Memory B cell (primary cell): ENCODE results near the gene E2F2.

Experiments
- ATAC-seq: fragments of 150-1000 bp; cut with Tn5 transposase; 2 replicates; pipeline ENCODE4 v1.10.0; 2021; ENCODE audit warnings: low read depth, mild to moderate bottlenecking, moderate library complexity
- DNase-seq, 2 donors: peaks; one replicate each; pipeline ENCODE4 v3.0.0; 2022; ENCODE audit warnings: low spot score in 2 of 2
- H3K27ac Mint-ChIP-seq: one replicate; pipeline ENCODE4 v1.8.0; 2022; ENCODE audit warnings: mild to moderate bottlenecking, moderate library complexity, mixed read lengths
- H3K27me3 Mint-ChIP-seq: one replicate; pipeline ENCODE4 v1.8.0; 2022; ENCODE audit warnings: mixed read lengths
- H3K36me3 Mint-ChIP-seq: one replicate; pipeline ENCODE4 v1.8.0; 2022; ENCODE audit warnings: mild to moderate bottlenecking, mixed read lengths
- H3K4me1 Mint-ChIP-seq: one replicate; pipeline ENCODE4 v1.8.0; 2022; ENCODE audit warnings: mixed read lengths
- H3K4me3 Mint-ChIP-seq: one replicate; pipeline ENCODE4 v1.8.0; 2022; ENCODE audit warnings: mild to moderate bottlenecking, moderate library complexity, mixed read lengths
- H3K9me3 Mint-ChIP-seq: one replicate; pipeline ENCODE4 v1.8.0; 2022; ENCODE audit warnings: mixed read lengths

Gene E2F2

GRCh38 chr1:23530747-23531561 is at the start of gene E2F2:
E2F2 (minus strand) TSS chr1:23531233; CDS start chr1:23530793, 440 bp downstream.
- no peaks in the 10 kb centered on the region for H3K9me3 Mint-ChIP-seq
- H3K27me3 Mint-ChIP-seq, result no peaks in the 10 kb centered on the region
- peaks cover 53% of the 10 kb centered on the region for H3K4me1 Mint-ChIP-seq
- H3K36me3 Mint-ChIP-seq, result no peaks in the 10 kb centered on the region
- H3K27ac Mint-ChIP-seq, result peak within 1 kb of the TSS; percentile 75
- DNase-seq (peak; percentile 62 to 69), ATAC-seq (peak; percentile 90)
- H3K4me3 Mint-ChIP-seq, result peak within 1 kb of the TSS; percentile 87

GRCh38 chr1:23578997-23579363 is 47.9 kb upstream of the E2F2 start:
- Mint-ChIP-seq H3K4me1 (peaks cover 47% of the 10 kb centered on the region), H3K4me3 (peak overlapping the region; percentile 30), H3K36me3 (no peaks in the 10 kb centered on the region), H3K27ac (peak overlapping the region; percentile 65), H3K9me3 (peaks cover 1% of the 10 kb centered on the region), H3K27me3 (no peaks in the 10 kb centered on the region)
- DNase-seq (no peak), ATAC-seq (no peak)

GRCh38 chr1:23578311-23578996 is 47.4 kb upstream of the E2F2 start:
- Mint-ChIP-seq H3K4me3 (peak overlapping the region; percentile 51), H3K36me3 (no peaks in the 10 kb centered on the region), H3K27me3 (no peaks in the 10 kb centered on the region), H3K9me3 (peaks cover 1% of the 10 kb centered on the region), H3K4me1 (peaks cover 49% of the 10 kb centered on the region), H3K27ac (peak overlapping the region; percentile 65)
- ATAC-seq (no peak), DNase-seq (no peak)

GRCh38 chr1:23577056-23578004 is 46.3 kb upstream of the E2F2 start:
- Mint-ChIP-seq H3K4me1 (peaks cover 49% of the 10 kb centered on the region), H3K4me3 (peak overlapping the region; percentile 81), H3K27me3 (no peaks in the 10 kb centered on the region), H3K36me3 (no peaks in the 10 kb centered on the region), H3K9me3 (peaks cover 1% of the 10 kb centered on the region), H3K27ac (peak overlapping the region; percentile 60)
- DNase-seq, result peak in 1 of 2 donors; percentile 41
- ATAC-seq, result peak; percentile 95

- no peak for ATAC-seq
Measured at GRCh38 chr1:23576338-23577055, 45.5 kb upstream of the E2F2 start.

GRCh38 chr1:23575226-23575810 is 44.3 kb upstream of the E2F2 start:
- no peak for ATAC-seq
- peak overlapping the region; percentile 22 for H3K4me3 Mint-ChIP-seq
- H3K4me1 Mint-ChIP-seq, result peaks cover 44% of the 10 kb centered on the region

More at GRCh38 chr1:23576338-23577055, 45.5 kb upstream of the E2F2 start:
- no peaks in the 10 kb centered on the region for H3K36me3 Mint-ChIP-seq
- H3K4me1 Mint-ChIP-seq, result peaks cover 49% of the 10 kb centered on the region
- H3K9me3 Mint-ChIP-seq, result peaks cover 1% of the 10 kb centered on the region
- H3K4me3 Mint-ChIP-seq, result peak overlapping the region; percentile 81
- peak overlapping the region; percentile 60 for H3K27ac Mint-ChIP-seq
- DNase-seq, result no peak
- no peaks in the 10 kb centered on the region for H3K27me3 Mint-ChIP-seq

GRCh38 chr1:23574265-23574754 is 43.3 kb upstream of the E2F2 start:
- Mint-ChIP-seq H3K9me3 (peaks cover 1% of the 10 kb centered on the region), H3K4me3 (peak overlapping the region; percentile 43), H3K27ac (peak overlapping the region; percentile 60), H3K36me3 (no peaks in the 10 kb centered on the region), H3K4me1 (peaks cover 44% of the 10 kb centered on the region), H3K27me3 (no peaks in the 10 kb centered on the region)
- ATAC-seq (peak; percentile 21), DNase-seq (no peak)

More at GRCh38 chr1:23575226-23575810, 44.3 kb upstream of the E2F2 start:
- Mint-ChIP-seq H3K27ac (peak overlapping the region; percentile 60), H3K27me3 (no peaks in the 10 kb centered on the region), H3K9me3 (peaks cover 1% of the 10 kb centered on the region), H3K36me3 (no peaks in the 10 kb centered on the region)
- DNase-seq, result no peak

- Mint-ChIP-seq H3K36me3 (no peaks in the 10 kb centered on the region), H3K27ac (peak overlapping the region; percentile 60), H3K27me3 (no peaks in the 10 kb centered on the region), H3K4me1 (peaks cover 39% of the 10 kb centered on the region), H3K9me3 (peaks cover 1% of the 10 kb centered on the region), H3K4me3 (no peak overlapping the region)
- DNase-seq (no peak), ATAC-seq (no peak)
Measured at GRCh38 chr1:23573574-23574182, 42.6 kb upstream of the E2F2 start.

- DNase-seq, result no peak
- Mint-ChIP-seq H3K4me3 (no peak overlapping the region), H3K4me1 (peaks cover 40% of the 10 kb centered on the region)
Measured at GRCh38 chr1:23571465-23571864, 40.4 kb upstream of the E2F2 start.

GRCh38 chr1:23570001-23570691 is 39.1 kb upstream of the E2F2 start:
- ATAC-seq (no peak), DNase-seq (no peak)
- peaks cover 33% of the 10 kb centered on the region for H3K4me1 Mint-ChIP-seq
- H3K4me3 Mint-ChIP-seq, result no peak overlapping the region
- H3K27ac Mint-ChIP-seq, result no peak overlapping the region
- no peaks in the 10 kb centered on the region for H3K27me3 Mint-ChIP-seq
- H3K36me3 Mint-ChIP-seq, result peaks cover 2% of the 10 kb centered on the region
- H3K9me3 Mint-ChIP-seq, result peaks cover 1% of the 10 kb centered on the region

More at GRCh38 chr1:23571465-23571864, 40.4 kb upstream of the E2F2 start:
- Mint-ChIP-seq H3K27me3 (no peaks in the 10 kb centered on the region), H3K36me3 (peaks cover 2% of the 10 kb centered on the region), H3K9me3 (peaks cover 1% of the 10 kb centered on the region), H3K27ac (no peak overlapping the region)
- ATAC-seq, result no peak

- DNase-seq, result no peak
- Mint-ChIP-seq H3K4me1 (peaks cover 24% of the 10 kb centered on the region), H3K27ac (peak overlapping the region; percentile 90), H3K4me3 (peak overlapping the region; percentile 95), H3K9me3 (no peaks in the 10 kb centered on the region), H3K36me3 (peaks cover 2% of the 10 kb centered on the region), H3K27me3 (no peaks in the 10 kb centered on the region)
- no peak for ATAC-seq
Measured at GRCh38 chr1:23568608-23569383, 37.8 kb upstream of the E2F2 start.
